Measurements from ENCODE around the gene STAMBPL1.

GRCh38 chr10:88895250-88895649 is 15.2 kb downstream of the STAMBPL1 start:
- TF ChIP-seq CTCF (IDR thresholded peaks at IDR 0.05) (no peak), POLR2AphosphoS5 (IDR thresholded peaks at IDR 0.05) (no peak)

All from upper lobe of left lung (tissue), 4 donors.